Activated naive CD4-positive, alpha-beta T cell treated with anti-CD3 and anti-CD28 coated beads, Interleukin-2, amount 50 U/mL, for 72 hours (primary cell): ENCODE data around the gene ALDH4A1. TPM values are rescaled to one million over a fixed set of nuclear protein-coding genes. Genes with fewer than 3 reads are reported as not detected.
"Not testable (repeated sequence)": the region's sequence is repeated elsewhere in the genome, so short reads cannot be mapped to it uniquely, and the experiment has no call there.

Experiments
- ATAC-seq, 2 donors: fragments of 150-1000 bp; cut with Tn5 transposase; 2 replicates each; pipeline ENCODE4 v1.10.0; 2021; ENCODE audit warnings: mild to moderate bottlenecking in 2 of 2, moderate library complexity in 2 of 2
- DNase-seq, 2 donors: peaks; one replicate each; pipeline ENCODE4 v3.0.0; 2021 to 2022; ENCODE audit warnings: low spot score in 2 of 2
- H3K27ac Mint-ChIP-seq, 2 donors: one replicate each; pipeline ENCODE4 v1.8.0; 2022; ENCODE audit warnings: mild to moderate bottlenecking in 2 of 2, mixed read lengths in 2 of 2
- H3K36me3 Mint-ChIP-seq, 2 donors: one replicate each; pipeline ENCODE4 v1.8.0; 2022; ENCODE audit warnings: mixed read lengths in 2 of 2
- H3K9me3 Mint-ChIP-seq, 2 donors: one replicate each; pipeline ENCODE4 v1.8.0; 2022; ENCODE audit warnings: mixed read lengths in 2 of 2
- total RNA-seq, 2 donors: library from RNA; stranded (reverse); gene quantifications; one replicate each; pipeline ENCODE4 v1.2.3, GENCODE V29; 2022

The ALDH4A1 gene
- total RNA-seq, 2 donors from 2014 or later: 7.4 to 9.8 TPM

DNA sequence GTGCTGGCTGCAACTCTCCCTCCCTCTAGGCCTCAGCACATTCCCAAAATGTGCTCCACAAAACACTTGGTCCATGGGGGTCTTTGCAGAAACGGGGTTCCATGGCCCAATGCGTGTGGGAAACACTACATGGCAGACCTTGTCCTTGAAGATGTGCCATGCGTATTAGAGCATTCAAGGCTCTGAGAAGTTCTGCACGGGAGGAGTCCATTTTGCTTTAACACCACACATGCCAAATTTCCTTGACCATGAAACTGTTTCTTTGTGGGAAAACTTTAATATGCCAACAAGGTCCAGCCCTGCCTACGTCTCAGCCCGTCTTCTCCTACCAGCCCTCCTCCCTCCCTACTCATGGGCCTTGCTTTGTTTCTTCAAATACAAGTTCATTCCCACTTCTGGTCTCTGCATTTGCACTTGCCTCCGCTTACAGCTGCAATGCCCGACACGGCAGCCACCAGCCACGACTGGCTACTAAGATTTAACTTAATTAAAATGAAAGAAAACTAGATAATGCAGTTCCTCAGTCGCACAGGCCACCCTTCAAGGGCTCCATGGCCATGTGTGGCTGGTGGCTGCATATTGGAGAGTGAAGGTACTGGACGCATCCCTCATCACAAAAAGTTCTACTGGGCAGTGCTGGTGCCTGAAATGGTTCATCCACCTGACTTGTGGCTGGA, 23.7 kb downstream of the ALDH4A1 start:
- no peaks in the 10 kb centered on the region for H3K36me3 Mint-ChIP-seq
- peak overlapping the region in 1 of 2 donors; percentile 41 for H3K27ac Mint-ChIP-seq
- DNase-seq (no peak), ATAC-seq (no peak)
- H3K9me3 Mint-ChIP-seq: no peaks in the 10 kb centered on the region

DNA sequence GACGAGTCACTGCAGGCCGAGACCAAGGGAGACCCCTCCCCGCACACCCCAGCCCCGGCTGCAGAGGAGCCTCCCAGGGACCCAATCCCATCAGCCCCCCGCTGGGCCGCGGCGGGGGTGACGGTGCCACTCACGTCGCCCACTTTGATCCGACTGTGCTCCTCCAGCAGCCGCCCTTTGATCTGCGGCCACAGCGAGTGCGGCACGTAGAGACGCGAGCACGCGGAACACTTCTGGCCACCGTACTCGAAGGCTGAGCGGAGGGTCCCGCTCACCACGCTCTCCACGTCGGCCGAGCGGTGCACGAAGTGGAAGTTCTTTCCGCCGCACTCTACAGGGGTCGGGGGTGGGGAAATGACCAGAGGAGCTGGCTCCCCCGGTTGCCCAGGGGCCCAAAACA, 25.1 kb downstream of the ALDH4A1 start:
- DNase-seq (no peak), ATAC-seq (no peak)
- Mint-ChIP-seq H3K27ac (no peak overlapping the region), H3K9me3 (no peaks in the 10 kb centered on the region), H3K36me3 (no peaks in the 10 kb centered on the region)

- H3K9me3 Mint-ChIP-seq: no peaks in the 10 kb centered on the region
- no peaks in the 10 kb centered on the region for H3K36me3 Mint-ChIP-seq
- H3K27ac Mint-ChIP-seq: no peak overlapping the region
- DNase-seq (no peak), ATAC-seq (no peak)
Observed at GRCh38 chr1:18876210-18876609, 26.1 kb downstream of the ALDH4A1 start.

DNA sequence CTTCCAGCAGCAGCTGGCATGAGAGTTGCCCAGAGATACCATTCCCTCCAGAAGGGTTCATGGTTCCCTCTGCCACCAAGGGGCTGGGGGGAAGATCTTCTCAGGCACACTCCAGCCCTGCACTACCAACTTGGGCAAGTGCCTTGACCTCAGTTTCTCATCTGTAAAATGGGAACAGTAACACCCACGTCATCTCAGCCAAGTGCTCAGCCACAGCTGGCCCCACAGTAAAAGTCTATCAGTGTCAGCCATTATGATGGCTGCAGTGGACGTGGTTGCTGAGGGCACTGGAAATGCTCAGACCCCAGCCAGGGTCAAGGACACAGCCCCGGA, 26.6 kb downstream of the ALDH4A1 start:
- ATAC-seq: no peak
- no peak for DNase-seq
- Mint-ChIP-seq H3K27ac (no peak overlapping the region), H3K9me3 (no peaks in the 10 kb centered on the region), H3K36me3 (no peaks in the 10 kb centered on the region)

DNA sequence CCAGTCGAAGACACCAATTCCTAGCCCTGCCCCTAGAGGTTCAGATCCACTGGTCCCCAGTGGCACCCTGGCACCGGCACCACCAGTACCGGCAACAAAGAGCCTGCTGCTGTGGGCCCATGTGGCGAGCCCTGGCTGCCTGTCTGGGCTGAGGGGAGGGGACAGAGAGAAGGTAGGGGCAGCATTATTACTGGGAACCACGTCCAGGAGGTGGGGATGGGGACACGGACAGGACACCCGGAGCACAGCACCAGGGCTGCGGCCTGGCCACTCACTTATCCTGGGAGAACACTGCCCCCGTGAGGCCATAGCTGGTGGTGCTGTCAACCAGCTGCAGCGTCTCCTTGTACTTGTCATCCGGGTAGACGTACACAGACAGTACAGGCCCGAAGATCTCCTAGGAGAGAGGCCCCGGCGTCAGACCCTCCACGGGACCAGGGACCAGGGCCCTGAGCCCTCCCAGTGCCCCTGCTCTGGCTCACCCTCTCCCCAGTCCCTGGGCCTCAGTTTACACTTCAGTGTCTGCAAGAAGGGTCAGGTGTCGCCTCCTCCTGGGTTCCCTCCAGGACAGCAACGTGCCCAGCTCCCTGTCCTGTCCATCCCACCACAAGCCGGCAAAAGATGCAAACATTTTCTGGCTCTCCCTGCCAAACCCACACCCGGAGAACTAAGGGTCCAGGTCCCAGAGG, 27.1 kb downstream of the ALDH4A1 start:
- DNase-seq: peak in 1 of 2 donors; percentile 81
- Mint-ChIP-seq H3K9me3 (no peaks in the 10 kb centered on the region), H3K27ac (no peak overlapping the region), H3K36me3 (no peaks in the 10 kb centered on the region)
- peak; percentile 66 to 77 for ATAC-seq

GRCh38 chr1:18874600-18874999, 27.8 kb downstream of the ALDH4A1 start:
- Mint-ChIP-seq H3K27ac (no peak overlapping the region), H3K36me3 (no peaks in the 10 kb centered on the region), H3K9me3 (no peaks in the 10 kb centered on the region)
- DNase-seq (no peak), ATAC-seq (no peak)

GRCh38 chr1:18874036-18874435, 28.3 kb downstream of the ALDH4A1 start:
- no peaks in the 10 kb centered on the region for H3K9me3 Mint-ChIP-seq
- no peak for DNase-seq
- H3K36me3 Mint-ChIP-seq: no peaks in the 10 kb centered on the region
- no peak overlapping the region for H3K27ac Mint-ChIP-seq
- ATAC-seq: no peak

DNA sequence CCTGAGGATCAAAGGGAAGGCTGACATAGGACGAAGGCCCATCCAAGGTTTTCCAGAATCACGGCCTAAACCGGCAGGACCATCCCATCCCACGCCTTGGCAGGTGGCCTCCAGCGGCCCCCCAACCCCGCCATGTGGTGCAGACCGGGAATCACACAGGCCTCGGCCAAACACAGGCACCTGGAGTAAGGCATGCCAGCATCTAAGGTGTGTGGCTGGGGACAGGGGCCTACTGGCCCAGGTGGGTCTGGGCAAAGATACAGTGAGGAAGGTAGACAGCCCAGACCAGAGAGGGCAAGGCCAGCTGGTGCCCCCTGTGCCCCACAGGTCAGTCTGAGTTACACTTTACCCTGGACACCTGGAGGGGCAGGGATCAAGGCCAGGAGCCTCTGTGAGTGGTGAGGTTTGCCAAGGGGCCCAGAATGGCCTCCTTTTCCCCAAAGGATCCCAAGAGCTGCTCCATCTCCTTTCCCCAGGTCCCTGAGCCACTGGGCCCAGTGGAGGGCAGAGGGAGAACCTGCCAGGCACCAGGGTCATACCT, 30.2 kb downstream of the ALDH4A1 start:
- DNase-seq (no peak), ATAC-seq (no peak)
- Mint-ChIP-seq H3K36me3 (no peaks in the 10 kb centered on the region), H3K27ac (no peak overlapping the region), H3K9me3 (no peaks in the 10 kb centered on the region)

DNA sequence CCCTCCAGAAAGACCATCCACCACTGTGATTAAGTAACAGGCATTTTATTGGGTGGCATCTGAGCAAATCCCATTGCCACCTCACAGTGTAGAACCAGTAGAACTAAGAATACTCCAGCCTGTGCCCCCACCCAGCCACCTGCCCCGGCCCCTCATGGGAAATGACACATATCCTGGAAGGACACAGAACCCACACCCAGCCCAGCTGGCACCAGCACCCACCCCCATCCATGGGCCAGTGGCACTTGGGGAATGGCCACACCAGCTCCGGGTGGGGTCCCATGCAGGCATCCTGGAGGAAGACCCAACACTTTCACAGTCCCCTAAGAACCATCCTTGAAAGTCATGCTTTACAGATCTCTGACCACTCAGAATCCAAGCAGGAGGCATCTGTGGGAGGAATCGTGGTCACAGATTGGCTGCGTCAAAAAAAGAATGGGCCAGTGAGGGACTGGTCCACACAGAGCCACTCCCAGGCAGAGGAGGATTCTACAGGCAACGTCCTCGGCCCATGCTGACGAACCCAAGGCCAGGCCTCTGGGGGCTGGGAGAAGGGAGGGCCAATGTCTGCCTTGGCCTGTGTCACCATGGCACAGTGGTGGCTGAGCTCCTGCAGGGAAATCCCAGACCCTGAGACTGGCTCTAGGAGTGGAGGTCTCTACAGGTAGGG, 30.8 kb downstream of the ALDH4A1 start:
- DNase-seq (no peak), ATAC-seq (no peak)
- H3K36me3 Mint-ChIP-seq: no peaks in the 10 kb centered on the region
- no peak overlapping the region for H3K27ac Mint-ChIP-seq
- H3K9me3 Mint-ChIP-seq: no peaks in the 10 kb centered on the region

DNA sequence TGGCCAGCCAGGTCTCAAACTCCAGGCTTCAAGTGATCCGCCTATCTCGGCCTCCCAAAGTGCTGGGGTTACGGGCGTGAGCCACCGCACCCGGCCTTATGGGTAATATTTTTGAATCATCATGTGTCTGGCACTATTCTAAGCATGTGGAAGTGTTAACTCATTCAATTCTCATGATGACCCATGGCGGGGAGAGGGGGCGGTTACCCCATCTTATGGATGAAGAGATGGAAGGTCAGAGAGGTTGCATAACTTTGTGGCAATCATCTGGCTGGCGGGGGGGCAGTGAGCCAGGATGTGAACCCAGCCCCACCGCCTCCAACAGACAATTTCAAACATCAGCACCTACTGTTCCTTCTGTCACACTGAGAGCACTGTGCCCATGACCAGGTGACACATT, 31.4 kb downstream of the ALDH4A1 start:
- no peak for ATAC-seq
- Mint-ChIP-seq H3K36me3 (no peaks in the 10 kb centered on the region), H3K9me3 (no peaks in the 10 kb centered on the region), H3K27ac (no peak overlapping the region)
- DNase-seq: no peak

- not testable (repeated sequence) for H3K9me3 Mint-ChIP-seq, ATAC-seq, H3K36me3 Mint-ChIP-seq, DNase-seq, H3K27ac Mint-ChIP-seq
Observed at GRCh38 chr1:18870595-18870865, 31.8 kb downstream of the ALDH4A1 start.

DNA sequence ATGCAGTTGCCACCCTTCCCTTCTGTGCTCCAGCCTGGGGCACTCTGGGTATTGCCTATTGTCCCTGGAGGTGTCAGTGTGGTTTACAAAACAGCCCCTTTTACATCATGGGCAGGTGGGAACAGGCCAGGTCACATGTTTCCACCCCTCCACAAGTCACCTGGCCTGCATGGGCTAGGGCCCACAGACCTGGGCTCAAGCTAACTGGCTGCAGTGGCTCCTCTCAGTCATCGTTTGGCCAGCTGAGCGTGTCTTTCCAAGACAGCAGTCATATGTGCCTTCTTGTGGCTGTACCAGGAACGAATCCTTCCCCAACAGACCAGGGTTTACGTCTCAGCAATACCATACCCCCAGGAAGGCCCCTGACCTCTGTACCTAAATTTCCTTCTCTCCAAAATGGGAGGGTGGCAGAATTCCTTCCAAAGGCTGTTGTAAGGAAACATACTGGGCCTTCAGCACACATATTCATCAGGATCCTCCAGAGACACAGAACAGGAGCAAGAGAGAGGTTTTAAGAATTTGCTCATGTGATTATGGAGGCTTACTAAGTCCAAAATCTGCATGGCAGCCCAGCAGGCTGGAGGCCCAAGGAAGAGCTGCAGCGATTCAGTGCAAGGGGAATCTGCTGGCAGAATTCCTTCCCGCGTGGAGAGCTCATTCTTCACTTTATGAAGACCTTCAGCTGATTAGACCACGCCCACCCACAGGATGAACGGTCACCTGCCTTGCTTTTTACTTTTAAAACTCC, 32.3 kb downstream of the ALDH4A1 start:
- ATAC-seq: no peak
- no peak overlapping the region for H3K27ac Mint-ChIP-seq
- H3K36me3 Mint-ChIP-seq: no peaks in the 10 kb centered on the region
- DNase-seq: no peak
- H3K9me3 Mint-ChIP-seq: no peaks in the 10 kb centered on the region

- Mint-ChIP-seq H3K9me3 (no peaks in the 10 kb centered on the region), H3K27ac (no peak overlapping the region), H3K36me3 (no peaks in the 10 kb centered on the region)
- no peak for DNase-seq
- ATAC-seq: no peak
Observed at GRCh38 chr1:18868801-18869424, 33.4 kb downstream of the ALDH4A1 start.

DNA sequence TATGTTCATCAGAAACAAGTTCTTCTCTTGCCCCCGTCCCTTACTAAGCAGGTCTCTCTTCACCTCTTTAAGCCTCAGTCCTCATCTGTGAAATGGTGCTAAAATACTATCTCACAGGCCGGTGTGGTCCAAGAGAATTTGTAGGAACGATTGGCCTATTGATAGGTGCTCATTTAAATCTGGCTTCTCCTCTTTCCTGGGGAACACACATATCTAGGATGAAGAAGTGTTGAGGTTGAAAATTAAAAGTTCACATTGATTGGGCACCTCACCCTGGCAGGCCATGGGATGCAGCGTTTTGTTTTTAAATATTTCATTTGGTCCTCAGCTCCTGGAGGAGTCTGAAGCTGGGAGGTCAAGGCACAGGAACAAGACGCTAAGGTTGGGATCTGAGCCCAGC, 34.0 kb downstream of the ALDH4A1 start:
- no peak for DNase-seq
- H3K36me3 Mint-ChIP-seq: no peaks in the 10 kb centered on the region

GRCh38 chr1:18866846-18867245, 35.5 kb downstream of the ALDH4A1 start:
- peak overlapping the region in 1 of 2 donors; percentile 4 for H3K27ac Mint-ChIP-seq
- H3K36me3 Mint-ChIP-seq: no peaks in the 10 kb centered on the region
- H3K9me3 Mint-ChIP-seq: no peaks in the 10 kb centered on the region
- DNase-seq (no peak), ATAC-seq (no peak)

More for the DNA sequence above, 34.0 kb downstream of the ALDH4A1 start:
- no peak for ATAC-seq
- no peak overlapping the region for H3K27ac Mint-ChIP-seq
- H3K9me3 Mint-ChIP-seq: no peaks in the 10 kb centered on the region

DNA sequence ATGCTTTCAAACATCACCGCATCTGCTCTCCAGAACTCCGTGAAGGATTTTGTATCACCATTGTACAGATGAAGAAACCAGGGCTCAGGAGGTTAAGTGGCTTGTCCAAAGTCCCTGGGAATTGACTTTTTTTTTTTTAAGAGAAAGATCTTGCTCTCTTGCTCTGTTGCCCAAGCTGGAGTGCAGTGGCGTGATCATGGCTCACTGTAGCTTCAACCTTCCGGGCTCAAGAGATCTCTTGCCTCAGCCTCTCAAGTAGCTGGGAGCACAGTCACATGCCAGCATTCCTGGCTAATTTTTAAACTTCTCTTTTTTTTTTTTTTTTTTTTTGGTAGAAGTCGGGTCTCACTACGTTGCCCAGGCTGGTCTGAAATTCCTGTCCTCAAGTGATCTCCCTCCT, 36.0 kb downstream of the ALDH4A1 start:
- Mint-ChIP-seq H3K9me3 (no peaks in the 10 kb centered on the region), H3K36me3 (no peaks in the 10 kb centered on the region), H3K27ac (no peak overlapping the region)
- ATAC-seq (no peak), DNase-seq (no peak)

DNA sequence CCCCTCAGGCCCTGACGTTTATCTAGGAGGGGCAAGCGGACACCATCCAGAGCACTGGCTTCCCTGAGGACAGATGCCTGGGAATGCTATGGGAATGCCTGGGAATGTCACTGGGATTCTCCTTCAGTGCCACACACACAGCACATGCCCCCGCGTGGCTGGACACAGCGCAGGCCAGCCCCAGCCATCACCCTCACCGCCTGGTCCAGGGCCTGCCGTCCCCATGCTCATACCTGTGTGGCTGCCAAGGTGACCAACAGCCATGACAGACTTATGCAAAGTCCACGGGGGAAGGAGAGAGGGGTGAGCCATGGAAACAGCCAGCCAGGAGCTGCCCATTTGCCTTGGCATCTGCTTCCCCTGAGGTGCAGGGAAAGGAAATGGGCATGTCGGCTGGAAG, 37.2 kb downstream of the ALDH4A1 start:
- H3K27ac Mint-ChIP-seq: no peak overlapping the region
- ATAC-seq (no peak), DNase-seq (no peak)
- H3K36me3 Mint-ChIP-seq: no peaks in the 10 kb centered on the region
- H3K9me3 Mint-ChIP-seq: no peaks in the 10 kb centered on the region
